Colonic mucosa (tissue), 4 donors: ENCODE results near the gene TAF9B. TPM values are rescaled to one million over a fixed set of nuclear protein-coding genes. Genes with fewer than 3 reads are reported as not detected.
"Not testable (repeated sequence)": the region's sequence is repeated elsewhere in the genome, so short reads cannot be mapped to it uniquely, and the experiment has no call there.

Source experiments
- DNase-seq: peaks from one replicate; pipeline ENCODE4 v3.0.0-alpha.2; 2020
- H3K27ac ChIP-seq: fragments of 200-600 bp; one replicate; pipeline ENCODE4 v1.8.0; 2021
- H3K27me3 ChIP-seq: fragments of 200-600 bp; one replicate; pipeline ENCODE4 v1.8.0; 2021
- H3K36me3 ChIP-seq: fragments of 200-600 bp; one replicate; pipeline ENCODE4 v1.8.0; 2021
- H3K4me1 ChIP-seq: fragments of 200-600 bp; one replicate; pipeline ENCODE4 v1.8.0; 2021; ENCODE audit warnings: mild to moderate bottlenecking
- H3K4me3 ChIP-seq: fragments of 200-600 bp; one replicate; pipeline ENCODE4 v1.8.0; 2021
- H3K9ac ChIP-seq, 2 donors: one replicate each; pipeline ENCODE4 v1.7.0; 2013; ENCODE audit warnings: control low read depth in 2 of 2, low read depth in 2 of 2, low read length in 2 of 2
- H3K9me3 ChIP-seq: fragments of 200-600 bp; one replicate; pipeline ENCODE4 v1.8.0; 2021
- CTCF ChIP-seq: fragments of 200-600 bp; IDR thresholded peaks from one replicate; pipeline ENCODE4 v1.8.0; 2022; ENCODE audit warnings: antibody characterized with exemption, mild to moderate bottlenecking
- intact Hi-C: fragments of 100-400 bp; cut with DNase I; formaldehyde crosslinking; loops from one replicate; pipeline ENCODE4 v1.14.1; 2022
- total RNA-seq, 2 donors: library from RNA; stranded (reverse); fragmentation: NEBNext Ultra II Directional in 1 of 2; extraction: Animal tissue kit (Norgen Biotek cat#: 25700) in 1 of 2; gene quantifications; one replicate each; pipeline ENCODE4 v1.2.1, GENCODE V29; 2021
- donor health status: healthy.
- donor health status: DM: no; HTN: no; CAD: no.
- donor health status: DM: no; HTN: no; CAD: no.

Gene TAF9B
- total RNA-seq, 2 donors from 2014 or later: 5.8 to 6.3 TPM

- H3K4me1 ChIP-seq, H3K27me3 ChIP-seq, H3K9ac ChIP-seq, DNase-seq, intact Hi-C loops, H3K36me3 ChIP-seq, H3K27ac ChIP-seq, H3K4me3 ChIP-seq, H3K9me3 ChIP-seq: not testable (repeated sequence)
Observed at GRCh38 chrX:78157373-78157772, 17.9 kb upstream of the TAF9B start.

DNA sequence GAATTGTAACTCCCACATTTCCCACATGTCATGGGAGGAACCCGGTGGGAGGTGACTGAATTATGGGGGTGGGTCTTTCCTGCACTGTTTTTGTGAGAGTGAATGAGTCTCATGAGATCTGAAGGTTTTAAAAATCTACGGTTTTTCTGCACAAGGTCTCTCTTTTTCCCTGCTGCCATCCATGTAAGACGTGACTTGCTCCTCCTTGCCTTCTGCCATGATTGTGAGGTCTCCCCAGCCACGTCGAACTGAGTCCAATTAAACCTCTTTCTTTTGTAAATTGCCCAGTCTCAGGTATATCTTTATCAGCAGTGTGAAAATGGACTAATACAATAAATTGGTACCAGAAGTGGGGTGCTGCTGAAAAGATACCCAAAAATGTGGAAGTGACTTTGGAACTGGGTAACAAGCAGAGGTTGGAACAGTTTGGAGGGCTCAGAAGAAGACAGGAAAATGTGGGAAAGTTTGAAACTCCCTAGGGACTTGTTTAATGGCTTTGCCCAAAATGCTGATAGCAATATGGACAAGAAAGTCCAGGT lies 7.6 kb upstream of the TAF9B start:
- H3K9ac ChIP-seq, H3K4me1 ChIP-seq, H3K27ac ChIP-seq, intact Hi-C loops, H3K9me3 ChIP-seq, H3K27me3 ChIP-seq, H3K36me3 ChIP-seq, DNase-seq, H3K4me3 ChIP-seq: not testable (repeated sequence)

- no peak overlapping the region for H3K27ac ChIP-seq
- H3K9me3 ChIP-seq: no peaks in the 10 kb centered on the region
- no peak overlapping the region for H3K4me3 ChIP-seq
- no peak for DNase-seq
- TF ChIP-seq CTCF: no peak
- H3K27me3 ChIP-seq: no peaks in the 10 kb centered on the region
- no peak overlapping the region for H3K9ac ChIP-seq
- no peaks in the 10 kb centered on the region for H3K36me3 ChIP-seq
- H3K4me1 ChIP-seq: no peaks in the 10 kb centered on the region
- intact Hi-C loops: no loop called here
Observed at GRCh38 chrX:78140206-78140605, 756 bp upstream of the TAF9B start.

- no peak for TF ChIP-seq CTCF
- H3K36me3 ChIP-seq: no peaks in the 10 kb centered on the region
- no peak overlapping the region for H3K9ac ChIP-seq
- H3K4me1 ChIP-seq: no peaks in the 10 kb centered on the region
- no peaks in the 10 kb centered on the region for H3K27me3 ChIP-seq
- no peak for DNase-seq
- no peak overlapping the region for H3K27ac ChIP-seq
- H3K4me3 ChIP-seq: no peak overlapping the region
- intact Hi-C loops: no loop called here
- no peaks in the 10 kb centered on the region for H3K9me3 ChIP-seq
Observed at GRCh38 chrX:78133238-78133960, 6.1 kb downstream of the TAF9B start.

DNA sequence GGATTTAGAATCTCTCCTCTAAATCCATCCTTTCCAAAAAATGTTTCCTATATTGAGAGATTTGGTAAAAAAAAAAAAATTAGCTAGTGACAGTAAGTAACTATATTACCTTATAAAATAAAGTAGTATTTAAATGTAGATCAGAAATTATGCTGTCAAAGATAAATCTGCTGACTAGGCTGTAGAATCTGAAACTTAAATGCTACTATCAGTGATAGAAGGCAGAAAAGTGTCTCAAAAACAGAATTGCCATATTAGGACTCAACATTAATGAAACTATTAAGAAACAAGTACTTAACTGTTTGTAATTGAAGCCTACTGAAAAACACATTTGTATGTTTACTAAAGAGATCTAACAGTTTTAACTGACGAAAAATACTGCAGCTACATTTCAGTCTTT lies 8.3 kb downstream of the TAF9B start:
- no peaks in the 10 kb centered on the region for H3K27me3 ChIP-seq
- intact Hi-C loops: no loop called here
- no peaks in the 10 kb centered on the region for H3K4me1 ChIP-seq
- no peak overlapping the region for H3K27ac ChIP-seq
- H3K36me3 ChIP-seq: no peaks in the 10 kb centered on the region
- H3K9ac ChIP-seq: no peak overlapping the region
- DNase-seq: no peak
- TF ChIP-seq CTCF: no peak
- H3K9me3 ChIP-seq: no peaks in the 10 kb centered on the region
- no peak overlapping the region for H3K4me3 ChIP-seq

- no peak for TF ChIP-seq CTCF
- no peak overlapping the region for H3K27ac ChIP-seq
- H3K4me3 ChIP-seq: no peak overlapping the region
- H3K9me3 ChIP-seq: no peaks in the 10 kb centered on the region
- DNase-seq: no peak
- no peaks in the 10 kb centered on the region for H3K27me3 ChIP-seq
- H3K9ac ChIP-seq: no peak overlapping the region
- intact Hi-C loops: no loop called here
- H3K36me3 ChIP-seq: no peaks in the 10 kb centered on the region
- no peaks in the 10 kb centered on the region for H3K4me1 ChIP-seq
Observed at GRCh38 chrX:78130396-78130795, 9.1 kb downstream of the TAF9B start.
